HG03039 (cell line): ENCODE results near the gene SAMHD1.
"Not testable (repeated sequence)": the region's sequence is repeated elsewhere in the genome, so short reads cannot be mapped to it uniquely, and the experiment has no call there.

ENCODE experiments used
- ATAC-seq: cut with Tn5 transposase; IDR thresholded peaks from one replicate; pipeline ENCODE4 v1.9.1; 2021; ENCODE audit warnings: mild to moderate bottlenecking, moderate library complexity; ENCODE audit not compliant: unreplicated experiment

SAMHD1 gene

GRCh38 chr20:36956674-36957073, 5.2 kb upstream of the SAMHD1 start:
- no peak for ATAC-seq

GRCh38 chr20:36956016-36956415, 4.5 kb upstream of the SAMHD1 start:
- no peak for ATAC-seq

- no peak for ATAC-seq
Observed at GRCh38 chr20:36951979-36952738, 651 bp upstream of the SAMHD1 start.

- no peak for ATAC-seq
Observed at GRCh38 chr20:36950414-36951197, 902 bp downstream of the SAMHD1 start.

- no peak for ATAC-seq
Observed at GRCh38 chr20:36941401-36941835, 10.1 kb downstream of the SAMHD1 start.

- ATAC-seq: no peak
Observed at GRCh38 chr20:36937402-36937770, 14.1 kb downstream of the SAMHD1 start.

- not testable (repeated sequence) for ATAC-seq
Observed at GRCh38 chr20:36936761-36937401, 14.6 kb downstream of the SAMHD1 start.

GRCh38 chr20:36936341-36936740, 15.2 kb downstream of the SAMHD1 start:
- ATAC-seq: no peak

- ATAC-seq: not testable (repeated sequence)
Observed at GRCh38 chr20:36933571-36933970, 17.9 kb downstream of the SAMHD1 start.

GRCh38 chr20:36932476-36933426, 18.8 kb downstream of the SAMHD1 start:
- no peak for ATAC-seq

- not testable (repeated sequence) for ATAC-seq
Observed at GRCh38 chr20:36932067-36932466, 19.4 kb downstream of the SAMHD1 start.

GRCh38 chr20:36929691-36930090, 21.8 kb downstream of the SAMHD1 start:
- ATAC-seq: no peak

- no peak for ATAC-seq
Observed at GRCh38 chr20:36929290-36929689, 22.2 kb downstream of the SAMHD1 start.

- ATAC-seq: no peak
Observed at GRCh38 chr20:36927704-36928103, 23.8 kb downstream of the SAMHD1 start.

GRCh38 chr20:36926653-36927200, 24.8 kb downstream of the SAMHD1 start:
- ATAC-seq: no peak

GRCh38 chr20:36925234-36925633, 26.3 kb downstream of the SAMHD1 start:
- no peak for ATAC-seq

- ATAC-seq: no peak
Observed at GRCh38 chr20:36924167-36925045, 27.1 kb downstream of the SAMHD1 start.

- ATAC-seq: no peak
Observed at GRCh38 chr20:36920334-36920730, 31.2 kb downstream of the SAMHD1 start.

GRCh38 chr20:36919715-36920333, 31.7 kb downstream of the SAMHD1 start:
- no peak for ATAC-seq
